Gastroesophageal sphincter (tissue), 4 donors: Measurements from ENCODE around the gene HIF1A. TPM values are rescaled to one million over a fixed set of nuclear protein-coding genes. Genes with fewer than 3 reads are reported as not detected.

Experiments
- ATAC-seq: fragments of 150-250 bp; one replicate; pipeline ENCODE4 v1.9.1; 2016; ENCODE audit warnings: mild to moderate bottlenecking, moderate library complexity
- H3K27ac ChIP-seq, 4 donors: fragments of 200-600 bp; sonication (generic) in 3 of 4; 1 replicate in 3 of 4; 2 replicates in 1 of 4; pipeline ENCODE4 v1.5.1; 2016 to 2019
- H3K27me3 ChIP-seq: fragments of 200-600 bp; sonication (generic); one replicate; pipeline ENCODE4 v1.5.1; 2019
- H3K36me3 ChIP-seq, 2 donors: fragments of 200-600 bp; sonication (generic); one replicate each; pipeline ENCODE4 v1.5.1; 2019; ENCODE audit warnings: control low read depth in 1 of 2
- H3K4me1 ChIP-seq, 3 donors: fragments of 200-600 bp; sonication (generic); 1 replicate in 2 of 3; 2 replicates in 1 of 3; pipeline ENCODE4 v1.5.1; 2016 to 2019; ENCODE audit warnings: control low read depth in 2 of 3
- H3K4me3 ChIP-seq, 2 donors: fragments of 200-600 bp; sonication (generic); one replicate each; pipeline ENCODE4 v1.5.1; 2019; ENCODE audit warnings: mild to moderate bottlenecking in 1 of 2, moderate library complexity in 1 of 2
- H3K9me3 ChIP-seq, 3 donors: fragments of 200-600 bp; sonication (generic); one replicate each; pipeline ENCODE4 v1.5.1; 2017 to 2019; ENCODE audit warnings: control low read depth in 2 of 3
- CTCF ChIP-seq, 4 experiments: fragments of 200-600 bp in 2 of 4; fragments of 450-650 bp in 2 of 4; sonication (generic) in 1 of 4; IDR thresholded peaks; one replicate each; pipeline ENCODE4 v1.5.1; 2017 to 2019; ENCODE audit warnings: antibody characterized with exemption in 4 of 4, mild to moderate bottlenecking in 2 of 4, moderate library complexity in 2 of 4
- EP300 ChIP-seq: sonication (generic); formaldehyde crosslinking; IDR thresholded peaks from one replicate; pipeline ENCODE4 v1.6.1; 2017; ENCODE audit warnings: antibody characterized with exemption, mild to moderate bottlenecking
- POLR2A ChIP-seq, 2 donors: fragments of 450-650 bp; IDR thresholded peaks; one replicate each; pipeline ENCODE4 v1.6.1; 2017; ENCODE audit warnings: antibody characterized with exemption in 2 of 2, mild to moderate bottlenecking in 2 of 2, moderate library complexity in 1 of 2
- POLR2AphosphoS5 ChIP-seq: sonication (generic); formaldehyde crosslinking; IDR thresholded peaks from one replicate; pipeline ENCODE4 v1.6.1; 2017; ENCODE audit warnings: antibody characterized with exemption
- WGBS, 2 donors: methylation state at CpG; one replicate each; pipeline ENCODE4 v1.1.5; 2018; ENCODE audit warnings: low coverage in 1 of 2; 5-methylcytosine and 5-hydroxymethylcytosine counted together
- total RNA-seq, 4 donors: library from RNA; depleted of rRNA; stranded (reverse); fragments of >200 nt; gene quantifications; one replicate each; pipeline ENCODE4 v1.1.0, GENCODE V29; 2016

Gene HIF1A
- total RNA-seq, 4 donors from 2014 or later: 84.3 to 120 (median 111) TPM

GRCh38 chr14:61699027-61699426 is 3.7 kb downstream of the HIF1A start:
- WGBS, 2 donors: 56 to 74% methylated on average over 6 of the region's 6 CpGs
- ATAC-seq: no peak
- TF ChIP-seq POLR2AphosphoS5: no peak
- TF ChIP-seq POLR2A (IDR thresholded peaks at IDR 0.05): no peak
- TF ChIP-seq EP300: no peak
- TF ChIP-seq CTCF (IDR thresholded peaks at IDR 0.05): no peak
- H3K4me1 ChIP-seq: peaks cover 6 to 81% (median 9%) of the 10 kb centered on the region in 3 donors
- H3K27ac ChIP-seq: peak overlapping the region in 1 of 4 donors; percentile 42
- peak overlapping the region; percentile 13 to 67 for H3K4me3 ChIP-seq
- H3K27me3 ChIP-seq: no peaks in the 10 kb centered on the region
- H3K36me3 ChIP-seq: no peaks in the 10 kb centered on the region
- no peaks in the 10 kb centered on the region for H3K9me3 ChIP-seq

GRCh38 chr14:61700104-61700886 is 5.0 kb downstream of the HIF1A start:
- no peak for ATAC-seq
- Histone ChIP-seq H3K27ac (no peak overlapping the region), H3K27me3 (no peaks in the 10 kb centered on the region), H3K4me1 (peaks cover 6 to 87% (median 9%) of the 10 kb centered on the region in 3 donors), H3K9me3 (no peaks in the 10 kb centered on the region), H3K36me3 (no peaks in the 10 kb centered on the region), H3K4me3 (no peak overlapping the region)
- WGBS, 2 donors: 51 to 69% methylated on average over 2 of the region's 2 CpGs
- TF ChIP-seq EP300 (no peak), POLR2AphosphoS5 (no peak), POLR2A (IDR thresholded peaks at IDR 0.05) (no peak), CTCF (IDR thresholded peaks at IDR 0.05) (no peak)

- no peak for TF ChIP-seq POLR2A (IDR thresholded peaks at IDR 0.05)
- TF ChIP-seq POLR2AphosphoS5: no peak
- no peak for TF ChIP-seq EP300
- no peak for TF ChIP-seq CTCF (IDR thresholded peaks at IDR 0.05)
- Histone ChIP-seq H3K4me1 (peaks cover 6 to 93% (median 9%) of the 10 kb centered on the region in 3 donors), H3K27ac (no peak overlapping the region), H3K4me3 (no peak overlapping the region), H3K27me3 (no peaks in the 10 kb centered on the region), H3K9me3 (no peaks in the 10 kb centered on the region), H3K36me3 (no peaks in the 10 kb centered on the region)
- WGBS, 2 donors: 40 to 82% methylated on average over 2 to 7 of the region's 7 CpGs
- ATAC-seq: no peak
These were observed 6.6 kb downstream of the HIF1A start for GRCh38 chr14:61701946-61702345.

- TF ChIP-seq POLR2A (IDR thresholded peaks at IDR 0.05): no peak
- no peak for TF ChIP-seq CTCF (IDR thresholded peaks at IDR 0.05)
- TF ChIP-seq EP300: no peak
- no peak for TF ChIP-seq POLR2AphosphoS5
- no peaks in the 10 kb centered on the region for H3K9me3 ChIP-seq
These were observed 8.2 kb downstream of the HIF1A start for GRCh38 chr14:61703342-61704129.

More at GRCh38 chr14:61703342-61704129, 8.2 kb downstream of the HIF1A start:
- no peak for ATAC-seq
- WGBS, 2 donors: 51 to 64% methylated on average over 3 of the region's 3 CpGs
- peak overlapping the region in 1 of 4 donors; percentile 8 for H3K27ac ChIP-seq
- H3K27me3 ChIP-seq: no peaks in the 10 kb centered on the region
- no peaks in the 10 kb centered on the region for H3K36me3 ChIP-seq
- no peak overlapping the region for H3K4me3 ChIP-seq
- peaks cover 4 to 77% (median 5%) of the 10 kb centered on the region in 3 donors for H3K4me1 ChIP-seq
